Measurements from ENCODE around the gene LRRIQ4. TPM values are rescaled to one million over a fixed set of nuclear protein-coding genes. Genes with fewer than 3 reads are reported as not detected.

Gene LRRIQ4
- total and polyA plus RNA-seq, 7 experiments from 2014 or later, result 0.12 TPM; not detected in 6

DNA sequence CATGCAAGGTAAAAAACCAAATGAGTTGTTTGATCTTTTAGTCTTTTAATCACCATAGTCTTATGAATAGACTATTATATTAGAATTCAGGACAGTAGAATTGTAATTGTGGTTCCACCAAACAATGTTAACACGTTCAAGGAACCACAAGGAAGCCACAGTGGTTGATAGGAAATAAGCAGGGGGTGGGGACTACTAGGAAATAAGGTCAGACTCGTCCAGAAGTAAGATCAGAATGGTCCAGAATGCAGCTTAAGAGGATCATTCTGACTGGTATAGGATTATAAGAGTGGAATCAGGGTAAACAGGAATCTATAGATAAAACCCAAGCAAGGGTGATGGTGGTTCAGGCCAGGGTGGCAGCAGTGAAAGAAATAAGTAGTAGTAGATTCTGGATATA is 31.9 kb upstream of the LRRIQ4 start:
- Mint-ChIP-seq H3K9me3 (no peaks in the 10 kb centered on the region), H3K36me3 (peaks cover 17 to 54% (median 42%) of the 10 kb centered on the region in 5 donors), H3K4me1 (peaks cover 30 to 56% (median 49%) of the 10 kb centered on the region in 7 donors), H3K27me3 (no peaks in the 10 kb centered on the region), H3K27ac (peak overlapping the region in 5 of 9 donors; percentile 7 to 77 (median 25)), H3K4me3 (peak overlapping the region in 3 of 10 donors; percentile 21 to 87 (median 35))
- no peaks in the 10 kb centered on the region for H3K27me3 ChIP-seq (ENCODE audit: control insufficient read depth in 2 of 2, insufficient read depth in 2 of 2, low read length in 2 of 2)
- peaks cover 0 to 11% of the 10 kb centered on the region in 2 donors for H3K4me1 ChIP-seq (ENCODE audit: control insufficient read depth in 2 of 2, insufficient read depth in 2 of 2, low read length in 2 of 2)
- H3K27ac ChIP-seq (ENCODE audit: low read depth, low read length), result no peak overlapping the region
- H3K36me3 ChIP-seq (ENCODE audit: control insufficient read depth in 2 of 3, insufficient read depth in 3 of 3, low read length in 3 of 3), result peaks cover 6 to 61% (median 30%) of the 10 kb centered on the region in 3 experiments
- CTCF ChIA-PET, result interaction anchor here (0.6 kb wide), 1 partner anchor 82 kb away, joined by 6 read pairs; no protein-coding TSS in a partner anchor
- POLR2A ChIA-PET, result interaction anchor here (0.6 to 2.6 kb wide), 2 partner anchors 16 to 142 kb away, joined by 4 to 9 read pairs; partner anchors contain the start of gene TERC
- ATAC-seq (no peak), DNase-seq (no peak)
- intact Hi-C loops (cut with micrococcal nuclease), result loop anchor here in 1 of 2 donors (2.0 kb wide), 1 partner anchor 14 kb away; no protein-coding TSS in a partner anchor
- no peaks in the 10 kb centered on the region for H3K9me3 ChIP-seq (ENCODE audit: control insufficient read depth in 2 of 3, low read length in 3 of 3)
- no peak overlapping the region for H3K4me3 ChIP-seq (ENCODE audit: low read length)

DNA sequence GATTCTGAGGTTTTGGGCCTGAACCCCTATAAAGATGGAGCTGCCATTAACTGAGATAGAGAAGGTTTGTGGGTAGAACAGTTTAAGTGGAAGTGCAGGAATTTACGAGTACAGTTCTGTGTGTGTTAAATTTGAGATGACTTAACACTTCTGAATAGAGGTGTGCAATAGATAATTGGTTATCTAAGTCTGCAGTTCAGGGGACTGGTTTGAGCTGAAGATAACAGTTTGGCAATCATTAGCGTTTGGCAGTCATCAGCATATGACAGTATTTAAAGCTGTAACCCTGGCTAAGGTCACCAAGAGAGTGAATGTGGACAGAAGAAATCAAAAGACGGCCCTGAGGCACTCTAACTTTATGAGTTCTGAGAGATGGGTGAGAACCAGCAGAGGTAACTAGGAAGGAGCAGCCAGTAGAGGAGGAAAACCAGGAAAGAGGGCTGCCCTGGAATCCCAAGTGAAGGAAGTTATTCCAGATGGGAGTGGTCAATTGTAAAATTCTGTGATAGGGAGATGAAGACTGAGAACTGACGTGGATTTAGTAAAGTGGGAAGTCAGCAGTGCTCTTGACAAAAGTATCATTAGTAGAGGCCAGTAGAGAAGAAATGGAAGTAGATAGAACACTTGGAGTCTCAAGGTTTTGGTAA is 31.3 kb upstream of the LRRIQ4 start:
- H3K9me3 Mint-ChIP-seq, result no peaks in the 10 kb centered on the region
- peaks cover 17 to 54% (median 48%) of the 10 kb centered on the region in 5 donors for H3K36me3 Mint-ChIP-seq
- no peaks in the 10 kb centered on the region for H3K27me3 Mint-ChIP-seq
- no peak overlapping the region for H3K27ac ChIP-seq (ENCODE audit: low read depth, low read length)
- H3K4me1 ChIP-seq (ENCODE audit: control insufficient read depth in 2 of 2, insufficient read depth in 2 of 2, low read length in 2 of 2), result peaks cover 0 to 8% of the 10 kb centered on the region in 2 donors
- H3K27me3 ChIP-seq (ENCODE audit: control insufficient read depth in 2 of 2, insufficient read depth in 2 of 2, low read length in 2 of 2), result no peaks in the 10 kb centered on the region
- DNase-seq, result no peak
- H3K4me1 Mint-ChIP-seq, result peaks cover 26 to 51% (median 47%) of the 10 kb centered on the region in 7 donors
- ChIA-PET POLR2A (interaction anchor here (2.6 kb wide), 1 partner anchor 17 kb away, joined by 9 read pairs; the partner anchor contains the start of gene TERC), CTCF (no interaction called here)
- peak overlapping the region in 2 of 10 donors; percentile 1 to 87 for H3K4me3 Mint-ChIP-seq
- peak; percentile 34 for ATAC-seq
- H3K4me3 ChIP-seq (ENCODE audit: low read length), result no peak overlapping the region
- intact Hi-C loops (cut with micrococcal nuclease), result loop anchor here in 1 of 2 donors (2.0 kb wide), 1 partner anchor 13 kb away; no protein-coding TSS in a partner anchor
- peaks cover 8 to 63% (median 30%) of the 10 kb centered on the region in 3 experiments for H3K36me3 ChIP-seq (ENCODE audit: control insufficient read depth in 2 of 3, insufficient read depth in 3 of 3, low read length in 3 of 3)
- peak overlapping the region in 6 of 9 donors; percentile 7 to 77 (median 38) for H3K27ac Mint-ChIP-seq
- no peaks in the 10 kb centered on the region for H3K9me3 ChIP-seq (ENCODE audit: control insufficient read depth in 2 of 3, low read length in 3 of 3)

DNA sequence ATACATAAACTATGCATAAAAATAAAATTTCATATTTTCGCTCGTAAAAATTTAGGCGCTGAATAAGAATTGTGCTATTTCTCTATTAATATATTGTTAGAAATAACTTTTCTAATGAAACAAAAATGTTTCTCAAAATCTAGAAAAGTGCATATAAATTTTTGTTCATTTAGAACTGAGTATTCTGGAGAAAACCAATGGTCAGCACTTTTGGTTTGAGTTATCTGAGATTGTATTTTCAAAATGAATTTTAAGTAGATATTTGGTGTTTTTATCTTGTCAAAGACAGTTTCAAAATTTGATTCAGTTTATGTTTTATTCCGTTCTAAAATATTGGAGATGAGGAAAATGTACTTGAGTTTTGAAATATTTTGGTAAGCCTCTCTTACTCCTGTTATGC is 25.6 kb upstream of the LRRIQ4 start:
- Histone ChIP-seq H3K9me3 (ENCODE audit: control insufficient read depth in 2 of 3, low read length in 3 of 3) (no peaks in the 10 kb centered on the region), H3K27ac (ENCODE audit: low read depth, low read length) (no peak overlapping the region), H3K36me3 (ENCODE audit: control insufficient read depth in 2 of 3, insufficient read depth in 3 of 3, low read length in 3 of 3) (peaks cover 8 to 40% (median 15%) of the 10 kb centered on the region in 3 experiments), H3K4me1 (ENCODE audit: control insufficient read depth in 2 of 2, insufficient read depth in 2 of 2, low read length in 2 of 2) (no peaks in the 10 kb centered on the region), H3K27me3 (ENCODE audit: control insufficient read depth in 2 of 2, insufficient read depth in 2 of 2, low read length in 2 of 2) (no peaks in the 10 kb centered on the region), H3K4me3 (ENCODE audit: low read length) (no peak overlapping the region)
- Mint-ChIP-seq H3K27me3 (no peaks in the 10 kb centered on the region), H3K9me3 (no peaks in the 10 kb centered on the region), H3K27ac (no peak overlapping the region), H3K4me1 (peaks cover 0 to 22% (median 3%) of the 10 kb centered on the region in 7 donors), H3K36me3 (peaks cover 0 to 43% (median 23%) of the 10 kb centered on the region in 5 donors), H3K4me3 (no peak overlapping the region)
- DNase-seq (no peak), ATAC-seq (no peak)
- POLR2A ChIA-PET, result no interaction called here
- CTCF ChIA-PET, result no interaction called here
- intact Hi-C loops (cut with micrococcal nuclease), result no loop called here

DNA sequence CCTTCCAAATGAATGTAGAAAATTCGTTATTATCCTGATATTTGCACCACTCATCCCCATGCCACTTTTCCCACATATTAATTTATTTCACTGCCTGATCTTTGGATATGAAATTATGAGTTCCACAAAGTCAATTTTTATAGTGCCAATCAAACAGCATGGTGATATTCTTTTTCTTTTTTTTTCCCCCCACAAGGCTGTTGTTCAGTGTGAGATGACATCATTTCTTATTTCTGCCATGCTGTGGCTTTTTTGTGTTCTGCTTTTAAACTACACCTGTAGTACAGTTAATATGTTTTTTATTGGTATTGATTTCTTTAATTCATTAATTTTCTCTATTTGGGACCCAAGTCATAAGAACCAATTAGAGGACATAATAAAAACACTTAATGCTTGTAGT is 24.9 kb upstream of the LRRIQ4 start:
- H3K36me3 Mint-ChIP-seq, result peaks cover 0 to 43% (median 19%) of the 10 kb centered on the region in 5 donors
- H3K27ac Mint-ChIP-seq, result no peak overlapping the region
- Histone ChIP-seq H3K4me1 (ENCODE audit: control insufficient read depth in 2 of 2, insufficient read depth in 2 of 2, low read length in 2 of 2) (no peaks in the 10 kb centered on the region), H3K27ac (ENCODE audit: low read depth, low read length) (no peak overlapping the region), H3K9me3 (ENCODE audit: control insufficient read depth in 2 of 3, low read length in 3 of 3) (no peaks in the 10 kb centered on the region), H3K36me3 (ENCODE audit: control insufficient read depth in 2 of 3, insufficient read depth in 3 of 3, low read length in 3 of 3) (peaks cover 8 to 36% (median 15%) of the 10 kb centered on the region in 3 experiments), H3K27me3 (ENCODE audit: control insufficient read depth in 2 of 2, insufficient read depth in 2 of 2, low read length in 2 of 2) (no peaks in the 10 kb centered on the region), H3K4me3 (ENCODE audit: low read length) (no peak overlapping the region)
- ChIA-PET CTCF (no interaction called here), POLR2A (no interaction called here)
- intact Hi-C loops (cut with micrococcal nuclease), result no loop called here
- ATAC-seq (no peak), DNase-seq (no peak)
- no peak overlapping the region for H3K4me3 Mint-ChIP-seq
- H3K4me1 Mint-ChIP-seq, result peaks cover 0 to 22% (median 0%) of the 10 kb centered on the region in 7 donors
- no peaks in the 10 kb centered on the region for H3K9me3 Mint-ChIP-seq
- no peaks in the 10 kb centered on the region for H3K27me3 Mint-ChIP-seq

DNA sequence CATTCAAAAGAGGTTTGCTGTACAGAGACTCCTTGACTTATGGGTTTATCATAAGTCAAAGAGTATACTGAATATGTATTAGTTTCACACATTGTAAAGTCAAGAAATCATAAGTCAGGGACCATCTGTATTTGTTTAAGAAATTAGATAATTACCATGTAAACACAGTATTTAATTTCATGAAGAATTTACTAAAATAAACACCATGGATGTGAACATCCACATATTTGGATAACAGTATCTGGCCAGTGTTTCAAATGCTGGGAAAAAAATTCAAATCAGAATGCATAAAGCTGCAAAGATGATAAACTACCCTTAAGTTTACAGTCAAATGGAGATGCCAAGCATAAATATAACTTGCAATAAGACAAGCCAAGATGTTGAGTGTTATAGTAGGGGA is 22.5 kb upstream of the LRRIQ4 start:
- Histone ChIP-seq H3K27me3 (ENCODE audit: control insufficient read depth in 2 of 2, insufficient read depth in 2 of 2, low read length in 2 of 2) (no peaks in the 10 kb centered on the region), H3K4me1 (ENCODE audit: control insufficient read depth in 2 of 2, insufficient read depth in 2 of 2, low read length in 2 of 2) (no peaks in the 10 kb centered on the region), H3K27ac (ENCODE audit: low read depth, low read length) (no peak overlapping the region), H3K9me3 (ENCODE audit: control insufficient read depth in 2 of 3, low read length in 3 of 3) (no peaks in the 10 kb centered on the region), H3K4me3 (ENCODE audit: low read length) (no peak overlapping the region), H3K36me3 (ENCODE audit: control insufficient read depth in 2 of 3, insufficient read depth in 3 of 3, low read length in 3 of 3) (peaks cover 4 to 22% (median 6%) of the 10 kb centered on the region in 3 experiments)
- no peaks in the 10 kb centered on the region for H3K27me3 Mint-ChIP-seq
- H3K27ac Mint-ChIP-seq, result peak overlapping the region in 1 of 9 donors; percentile 50
- DNase-seq, result no peak
- ATAC-seq, result no peak
- ChIA-PET CTCF (no interaction called here), POLR2A (no interaction called here)
- no peak overlapping the region for H3K4me3 Mint-ChIP-seq
- H3K9me3 Mint-ChIP-seq, result no peaks in the 10 kb centered on the region
- H3K4me1 Mint-ChIP-seq, result peaks cover 0 to 22% (median 0%) of the 10 kb centered on the region in 7 donors
- intact Hi-C loops (cut with micrococcal nuclease), result loop anchor here in 1 of 2 donors (2.0 kb wide), 1 partner anchor 23 kb away; the partner anchor contains the start of genes LRRC34 and LRRIQ4
- H3K36me3 Mint-ChIP-seq, result peaks cover 0 to 46% (median 18%) of the 10 kb centered on the region in 5 donors

DNA sequence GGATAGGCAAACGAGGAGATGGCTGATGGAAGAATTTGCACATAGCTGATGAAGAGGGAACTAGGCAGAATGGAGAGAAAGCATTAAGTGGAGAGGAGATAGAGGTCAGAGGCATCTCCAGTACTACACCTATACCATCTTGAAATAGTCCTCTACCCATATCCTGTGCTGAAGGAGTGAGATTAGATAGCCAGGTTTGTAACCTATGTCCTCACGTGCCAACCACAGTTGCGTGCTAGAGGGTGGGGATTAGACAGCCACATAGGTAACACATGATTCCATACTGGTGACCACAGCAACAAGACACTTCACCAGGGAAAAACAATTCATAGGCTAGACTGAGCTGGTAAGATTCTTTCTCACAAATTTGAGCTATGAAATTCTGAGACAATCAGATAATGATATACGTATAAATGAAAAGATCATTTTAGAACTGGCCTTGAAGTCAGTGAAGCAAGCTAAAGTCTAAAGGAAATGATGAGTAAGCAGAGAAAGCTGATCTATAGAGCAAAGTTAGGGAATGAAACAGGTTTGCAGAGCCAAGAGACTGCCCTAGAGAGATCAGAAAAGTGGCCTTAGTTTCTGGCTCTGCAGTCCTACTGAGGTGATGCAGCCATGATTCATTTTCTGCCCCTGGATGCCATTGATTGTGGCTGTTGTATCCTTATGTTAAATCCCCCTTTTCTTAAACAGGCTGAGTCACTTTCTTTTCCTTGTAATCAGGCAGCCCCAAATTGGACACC is 21.8 kb upstream of the LRRIQ4 start:
- intact Hi-C loops (cut with micrococcal nuclease), result loop anchor here in 1 of 2 donors (2.0 kb wide), 1 partner anchor 22 kb away; the partner anchor contains the start of genes LRRC34 and LRRIQ4
- no peaks in the 10 kb centered on the region for H3K9me3 ChIP-seq (ENCODE audit: control insufficient read depth in 2 of 3, low read length in 3 of 3)
- Mint-ChIP-seq H3K4me3 (no peak overlapping the region), H3K4me1 (peaks cover 0 to 21% (median 0%) of the 10 kb centered on the region in 7 donors), H3K27me3 (no peaks in the 10 kb centered on the region), H3K27ac (peak overlapping the region in 1 of 9 donors; percentile 50), H3K36me3 (peaks cover 0 to 41% (median 12%) of the 10 kb centered on the region in 5 donors), H3K9me3 (no peaks in the 10 kb centered on the region)
- no peak overlapping the region for H3K27ac ChIP-seq (ENCODE audit: low read depth, low read length)
- CTCF ChIA-PET, result interaction anchor here (0.5 kb wide), 1 partner anchor 423 kb away, joined by 3 read pairs; no protein-coding TSS in a partner anchor
- POLR2A ChIA-PET, result no interaction called here
- no peaks in the 10 kb centered on the region for H3K4me1 ChIP-seq (ENCODE audit: control insufficient read depth in 2 of 2, insufficient read depth in 2 of 2, low read length in 2 of 2)
- no peaks in the 10 kb centered on the region for H3K27me3 ChIP-seq (ENCODE audit: control insufficient read depth in 2 of 2, insufficient read depth in 2 of 2, low read length in 2 of 2)
- ATAC-seq (no peak), DNase-seq (no peak)
- peaks cover 0 to 17% (median 1%) of the 10 kb centered on the region in 3 experiments for H3K36me3 ChIP-seq (ENCODE audit: control insufficient read depth in 2 of 3, insufficient read depth in 3 of 3, low read length in 3 of 3)
- H3K4me3 ChIP-seq (ENCODE audit: low read length), result no peak overlapping the region

Measured in naive thymus-derived CD4-positive, alpha-beta T cell (primary cell).